ENCODE results near the gene PRSS12.
"Not testable (repeated sequence)": the region's sequence is repeated elsewhere in the genome, so short reads cannot be mapped to it uniquely, and the experiment has no call there.

PRSS12 gene

GRCh38 chr4:118318931-118319330, 33.9 kb downstream of the PRSS12 start:
- DNase-seq: no peak

- DNase-seq: no peak
Observed at GRCh38 chr4:118317691-118318090, 35.1 kb downstream of the PRSS12 start.

- DNase-seq: no peak
Observed at GRCh38 chr4:118314221-118314620, 38.6 kb downstream of the PRSS12 start.

GRCh38 chr4:118313098-118313497, 39.7 kb downstream of the PRSS12 start:
- no peak for DNase-seq

- no peak for DNase-seq
Observed at GRCh38 chr4:118308306-118309030, 44.3 kb downstream of the PRSS12 start.

GRCh38 chr4:118307643-118308042, 45.2 kb downstream of the PRSS12 start:
- no peak for DNase-seq

GRCh38 chr4:118299619-118300018, 53.2 kb downstream of the PRSS12 start:
- DNase-seq: not testable (repeated sequence)

GRCh38 chr4:118296729-118297128, 56.1 kb downstream of the PRSS12 start:
- DNase-seq: no peak

GRCh38 chr4:118290951-118291350, 61.9 kb downstream of the PRSS12 start:
- no peak for DNase-seq

- DNase-seq: no peak
Observed at GRCh38 chr4:118289794-118290193, 63.0 kb downstream of the PRSS12 start.

- DNase-seq: no peak
Observed at GRCh38 chr4:118287711-118288451, 64.9 kb downstream of the PRSS12 start.

- DNase-seq: no peak
Observed at GRCh38 chr4:118286685-118287084, 66.1 kb downstream of the PRSS12 start.

GRCh38 chr4:118285931-118286330, 66.9 kb downstream of the PRSS12 start:
- no peak for DNase-seq

- no peak for DNase-seq
Observed at GRCh38 chr4:118284169-118284568, 68.6 kb downstream of the PRSS12 start.

GRCh38 chr4:118282692-118283091, 70.1 kb downstream of the PRSS12 start:
- DNase-seq: peak; percentile 68

- DNase-seq: peak; percentile 79
Observed at GRCh38 chr4:118281611-118282442, 71.0 kb downstream of the PRSS12 start.

- peak; percentile 60 for DNase-seq
Observed at GRCh38 chr4:118280501-118281218, 72.1 kb downstream of the PRSS12 start.

GRCh38 chr4:118279920-118280432, 72.8 kb downstream of the PRSS12 start:
- no peak for DNase-seq

- no peak for DNase-seq
Observed at GRCh38 chr4:118279328-118279727, 73.5 kb downstream of the PRSS12 start.

- peak; percentile 97 for DNase-seq
Observed at GRCh38 chr4:118278473-118279274, 74.1 kb downstream of the PRSS12 start.

- DNase-seq: no peak
Observed at GRCh38 chr4:118277243-118277642, 75.6 kb downstream of the PRSS12 start.

- DNase-seq: no peak
Observed at GRCh38 chr4:118276580-118276979, 76.2 kb downstream of the PRSS12 start.
